Fibroblast of the aortic adventitia (primary cell): Measurements from ENCODE around the gene GSS. TPM values are rescaled to one million over a fixed set of nuclear protein-coding genes. Genes with fewer than 3 reads are reported as not detected.

Experiments used
- DNase-seq: peaks from one replicate; pipeline ENCODE4 v3.0.0-alpha.2; 2010; ENCODE audit warnings: low read depth
- H3K4me3 ChIP-seq: 2 replicates; pipeline ENCODE4 v1.5.1; 2011; ENCODE audit warnings: low read depth, mild to moderate bottlenecking, control low read depth, low read length, moderate library complexity
- total RNA-seq: library from RNA; depleted of rRNA; stranded (reverse); fragments of >200 nt; gene quantifications from 2 replicates; pipeline ENCODE4 v1.2.3, GENCODE V29; 2012; ENCODE audit warnings: low replicate concordance
- TF ChIP-seq, protein P1 (sequence below): IDR thresholded peaks from 2 replicates; pipeline ENCODE4 v1.5.1; 2011; ENCODE audit warnings: mild to moderate bottlenecking, low read length, control low read depth, inconsistent platforms; ENCODE audit not compliant: insufficient read depth

GSS gene
- total RNA-seq, 1 donor: 57.8 TPM

DNA sequence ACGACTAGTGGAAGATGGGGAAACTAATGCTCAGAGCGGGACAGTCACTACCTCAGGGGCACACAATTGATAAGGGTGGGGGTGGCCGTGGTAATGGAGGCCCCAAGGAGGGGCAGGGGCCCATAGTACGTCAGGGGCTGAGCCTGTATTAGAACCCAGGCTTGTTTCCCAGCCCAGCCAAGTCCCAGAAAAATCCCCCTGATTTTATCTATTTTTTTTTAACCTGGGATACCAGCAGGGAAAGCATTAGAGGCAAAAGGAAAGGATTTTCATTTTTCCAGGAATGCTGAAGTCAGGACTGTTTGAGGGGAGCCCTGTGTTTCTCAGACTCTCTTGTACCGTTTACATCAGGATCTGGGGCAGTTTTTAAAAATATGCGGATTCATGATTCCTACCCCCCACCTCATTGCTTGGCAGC, 444 bp upstream of the GSS start:
- no peak for DNase-seq
- peak overlapping the region; percentile 87 for H3K4me3 ChIP-seq
- TF ChIP-seq, protein P1, sequence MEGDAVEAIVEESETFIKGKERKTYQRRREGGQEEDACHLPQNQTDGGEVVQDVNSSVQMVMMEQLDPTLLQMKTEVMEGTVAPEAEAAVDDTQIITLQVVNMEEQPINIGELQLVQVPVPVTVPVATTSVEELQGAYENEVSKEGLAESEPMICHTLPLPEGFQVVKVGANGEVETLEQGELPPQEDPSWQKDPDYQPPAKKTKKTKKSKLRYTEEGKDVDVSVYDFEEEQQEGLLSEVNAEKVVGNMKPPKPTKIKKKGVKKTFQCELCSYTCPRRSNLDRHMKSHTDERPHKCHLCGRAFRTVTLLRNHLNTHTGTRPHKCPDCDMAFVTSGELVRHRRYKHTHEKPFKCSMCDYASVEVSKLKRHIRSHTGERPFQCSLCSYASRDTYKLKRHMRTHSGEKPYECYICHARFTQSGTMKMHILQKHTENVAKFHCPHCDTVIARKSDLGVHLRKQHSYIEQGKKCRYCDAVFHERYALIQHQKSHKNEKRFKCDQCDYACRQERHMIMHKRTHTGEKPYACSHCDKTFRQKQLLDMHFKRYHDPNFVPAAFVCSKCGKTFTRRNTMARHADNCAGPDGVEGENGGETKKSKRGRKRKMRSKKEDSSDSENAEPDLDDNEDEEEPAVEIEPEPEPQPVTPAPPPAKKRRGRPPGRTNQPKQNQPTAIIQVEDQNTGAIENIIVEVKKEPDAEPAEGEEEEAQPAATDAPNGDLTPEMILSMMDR: no peak

DNA sequence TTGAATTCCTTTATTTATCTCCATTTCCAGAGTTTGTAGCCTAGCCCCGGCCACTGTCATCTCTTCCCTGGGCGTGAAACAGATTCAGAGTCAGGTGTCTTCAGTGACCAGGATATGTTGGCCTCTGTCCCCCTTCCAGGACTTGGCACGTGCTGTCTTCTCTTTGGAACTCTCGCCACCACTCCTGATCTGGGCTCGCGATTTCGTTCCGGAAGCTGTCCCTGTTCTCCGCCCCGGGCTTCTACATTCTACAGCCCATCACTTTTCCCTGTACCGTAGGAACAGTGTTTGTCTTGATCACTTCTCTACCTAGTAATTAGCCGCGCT, 739 bp downstream of the GSS start:
- DNase-seq: no peak
- TF ChIP-seq, protein P1: no peak
- H3K4me3 ChIP-seq: peak overlapping the region; percentile 87

DNA sequence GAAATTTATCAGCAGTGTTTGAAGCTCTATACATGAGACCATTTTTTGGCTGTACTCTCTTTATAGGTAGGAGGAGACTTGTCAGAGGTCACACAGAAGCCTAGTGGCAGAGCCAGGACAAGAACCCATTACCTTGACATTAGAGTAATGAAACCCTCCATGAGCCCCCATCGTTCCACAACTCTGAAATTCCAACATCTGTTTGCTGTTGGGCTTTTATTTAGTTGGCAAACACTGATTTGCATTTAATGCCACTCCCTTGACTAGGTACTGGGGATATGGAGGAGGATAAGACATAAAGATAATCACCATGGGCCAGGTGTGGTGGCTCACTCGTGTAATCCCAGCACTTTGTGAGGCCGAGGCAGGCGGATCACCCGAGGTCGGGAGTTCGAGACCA, 1.6 kb downstream of the GSS start:
- no peak overlapping the region for H3K4me3 ChIP-seq
- DNase-seq: no peak
- TF ChIP-seq, protein P1: no peak

GRCh38 chr20:34952671-34953070, 2.9 kb downstream of the GSS start:
- TF ChIP-seq, protein P1: no peak
- DNase-seq: no peak
- no peak overlapping the region for H3K4me3 ChIP-seq

DNA sequence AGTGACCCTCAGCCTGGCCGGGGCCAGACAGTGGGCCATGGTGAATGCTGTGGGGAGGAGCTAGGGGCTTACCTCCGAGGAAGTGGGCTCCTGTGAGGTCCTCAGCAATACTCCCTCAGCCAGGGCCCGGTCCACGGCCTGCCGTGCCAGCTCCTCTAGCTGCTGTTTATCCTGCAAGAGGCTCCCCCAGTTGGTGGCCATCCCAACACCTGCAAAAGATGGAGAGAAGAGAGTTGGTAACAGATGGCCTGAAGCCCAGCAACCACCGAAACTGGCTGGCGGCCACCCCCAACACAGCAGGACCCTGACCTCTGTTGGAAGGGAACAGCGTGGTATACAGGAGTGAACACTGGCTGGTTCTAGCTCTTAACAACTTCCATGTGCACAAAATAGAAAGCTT, 4.0 kb downstream of the GSS start:
- H3K4me3 ChIP-seq: no peak overlapping the region
- no peak for DNase-seq
- TF ChIP-seq, protein P1: no peak

- H3K4me3 ChIP-seq: no peak overlapping the region
- TF ChIP-seq, protein P1: no peak
- no peak for DNase-seq
Observed at GRCh38 chr20:34951252-34951651, 4.4 kb downstream of the GSS start.

DNA sequence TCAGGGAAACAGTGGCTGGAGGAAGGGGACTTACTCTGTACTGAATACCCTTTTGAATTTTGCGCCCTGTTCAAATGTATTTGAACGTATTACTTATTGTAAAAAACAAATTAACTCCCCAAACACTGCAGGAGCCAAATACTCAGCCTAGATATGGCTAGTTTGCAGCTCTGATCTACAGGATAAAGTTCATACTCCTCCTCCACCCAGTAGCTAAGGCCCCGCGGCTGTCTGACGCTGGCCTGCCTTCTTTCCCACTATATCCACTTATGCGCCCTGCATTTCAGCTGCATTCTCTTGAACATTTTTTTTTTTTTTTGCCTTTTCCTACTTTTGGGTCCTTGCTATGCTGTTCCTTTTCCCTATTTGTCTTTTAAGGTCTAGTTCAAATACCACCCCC, 6.5 kb downstream of the GSS start:
- TF ChIP-seq, protein P1: no peak
- no peak overlapping the region for H3K4me3 ChIP-seq
- DNase-seq: no peak
